HS-5 (cell line): ENCODE results near the gene ENGASE.

Source experiments
- DNase-seq: peaks from one replicate; pipeline ENCODE4 v3.0.0-alpha.2; 2012; ENCODE audit warnings: low read depth

Gene ENGASE

DNA sequence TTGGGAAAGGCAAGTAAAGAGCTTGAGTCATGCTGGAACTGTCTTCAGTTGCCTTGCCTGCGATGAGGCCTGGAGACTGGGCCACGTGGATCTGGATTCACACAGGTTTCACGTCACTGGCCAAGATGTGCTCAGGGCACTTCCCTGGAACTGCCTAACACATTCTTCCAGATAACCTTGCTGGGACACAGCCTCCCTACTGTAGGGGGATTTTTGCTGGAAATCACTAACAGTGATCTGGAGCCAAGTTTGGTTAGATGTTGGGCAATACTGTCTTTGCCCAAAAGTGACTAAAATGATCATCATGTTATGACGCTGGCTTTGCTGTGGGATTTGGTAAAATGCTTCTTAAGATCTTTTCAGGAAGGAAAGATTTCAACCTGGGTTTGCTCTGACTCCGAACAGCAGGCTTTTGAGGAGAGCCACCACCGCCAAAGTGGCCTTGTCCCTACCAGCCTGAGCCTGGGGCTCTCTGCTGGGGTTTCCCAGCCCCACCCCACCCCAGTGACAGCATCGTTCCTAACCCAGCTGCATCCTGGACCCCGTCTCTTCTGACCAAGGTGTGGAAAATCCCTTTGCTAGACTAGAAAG is 36.0 kb upstream of the ENGASE start:
- DNase-seq, result peak; percentile 96

DNA sequence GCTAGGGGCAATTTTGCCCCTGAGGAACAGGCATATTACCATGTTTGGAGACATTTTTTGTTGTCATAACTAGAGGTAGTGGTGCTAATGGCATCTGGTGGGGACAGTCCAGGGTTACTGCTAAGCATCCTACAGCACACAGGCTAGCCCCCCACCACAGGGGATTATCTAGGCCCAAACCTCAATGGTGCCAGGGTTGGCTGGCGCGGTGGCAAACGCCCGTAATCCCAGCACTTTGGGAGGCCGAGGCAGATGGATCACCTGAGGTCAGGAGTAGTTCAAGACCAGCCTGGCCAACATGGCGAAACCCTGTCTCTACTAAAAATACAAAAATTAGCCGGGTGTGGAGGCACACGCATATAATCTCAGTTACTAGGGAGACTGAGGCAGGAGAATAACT is 35.5 kb upstream of the ENGASE start:
- DNase-seq, result no peak

DNA sequence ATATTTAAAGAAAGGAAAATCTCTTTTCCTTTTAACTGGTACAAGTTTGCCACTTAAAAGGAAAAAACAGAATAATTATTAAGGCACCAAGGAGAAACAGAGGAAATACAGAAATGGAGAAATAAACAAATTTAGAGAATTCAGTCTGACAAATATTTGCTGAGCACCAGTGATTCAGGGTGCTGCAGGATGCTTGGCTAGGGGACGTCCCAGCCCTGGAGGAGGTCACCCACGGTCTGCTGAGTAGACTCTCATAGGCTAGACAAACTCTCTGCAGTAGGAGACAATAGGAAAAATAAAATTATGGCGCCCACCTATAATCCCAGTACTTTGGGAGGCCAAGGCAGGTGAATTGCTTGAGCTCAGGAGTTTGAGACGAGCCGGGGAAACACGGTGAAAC is 34.7 kb upstream of the ENGASE start:
- no peak for DNase-seq

DNA sequence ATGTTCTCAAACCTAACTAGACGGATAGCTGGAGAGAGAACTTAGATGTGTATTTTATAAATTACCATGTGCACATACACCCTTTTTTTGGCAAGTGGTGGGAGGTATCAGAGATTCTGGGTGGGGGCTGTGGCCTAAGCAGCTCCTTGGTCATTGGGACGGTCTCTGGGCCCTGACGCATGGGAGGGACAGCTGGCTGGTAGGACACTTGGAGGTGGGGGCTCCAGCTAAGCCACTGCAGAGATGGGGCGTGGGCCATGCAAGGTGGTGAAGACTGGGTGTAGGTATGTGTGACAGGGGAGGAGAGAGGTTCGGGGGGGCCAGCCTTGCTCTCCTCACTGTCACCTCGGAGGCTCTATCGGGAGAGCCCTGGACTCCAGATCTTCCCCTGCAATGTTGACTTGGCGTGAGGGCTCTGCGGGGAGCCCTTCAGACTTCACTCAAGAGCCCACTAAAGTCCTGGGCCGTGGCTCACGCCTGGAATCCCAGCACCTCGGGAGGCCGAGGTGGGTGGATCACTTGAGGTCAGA is 33.5 kb upstream of the ENGASE start:
- DNase-seq, result no peak

DNA sequence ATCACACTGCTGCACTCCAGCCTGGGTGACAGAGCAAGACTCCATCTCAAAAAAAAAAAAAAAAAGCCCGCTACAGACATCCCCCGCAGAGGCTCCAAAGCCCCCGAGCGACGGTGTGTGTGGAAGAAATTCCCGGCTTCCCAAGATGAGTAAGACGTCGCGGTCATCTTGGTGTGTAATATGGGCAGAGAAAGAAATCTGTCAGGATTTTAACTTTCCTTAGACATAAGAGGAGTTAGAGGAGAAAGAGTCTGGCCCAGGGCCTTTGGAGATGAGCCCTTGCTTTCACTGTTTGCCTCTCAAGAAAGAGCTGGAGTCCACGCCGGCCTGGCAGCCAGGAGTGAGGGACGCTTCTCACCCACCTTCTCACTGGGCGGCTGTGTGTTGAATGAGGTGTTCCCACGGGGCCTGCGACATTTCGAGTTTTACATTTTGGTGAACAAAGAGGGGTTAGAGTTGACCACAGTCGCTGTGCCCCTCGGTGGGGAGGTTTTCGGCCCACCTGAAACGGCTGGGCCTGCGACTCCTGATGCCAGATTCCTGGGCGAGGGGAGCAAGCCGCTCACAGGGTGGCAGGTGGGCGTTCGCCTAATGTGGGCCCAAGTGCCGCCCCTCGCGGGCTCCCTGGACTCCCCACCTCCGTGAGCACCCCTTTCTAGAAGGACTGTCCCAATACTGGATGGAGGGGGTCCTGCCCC is 32.8 kb upstream of the ENGASE start:
- no peak for DNase-seq

DNA sequence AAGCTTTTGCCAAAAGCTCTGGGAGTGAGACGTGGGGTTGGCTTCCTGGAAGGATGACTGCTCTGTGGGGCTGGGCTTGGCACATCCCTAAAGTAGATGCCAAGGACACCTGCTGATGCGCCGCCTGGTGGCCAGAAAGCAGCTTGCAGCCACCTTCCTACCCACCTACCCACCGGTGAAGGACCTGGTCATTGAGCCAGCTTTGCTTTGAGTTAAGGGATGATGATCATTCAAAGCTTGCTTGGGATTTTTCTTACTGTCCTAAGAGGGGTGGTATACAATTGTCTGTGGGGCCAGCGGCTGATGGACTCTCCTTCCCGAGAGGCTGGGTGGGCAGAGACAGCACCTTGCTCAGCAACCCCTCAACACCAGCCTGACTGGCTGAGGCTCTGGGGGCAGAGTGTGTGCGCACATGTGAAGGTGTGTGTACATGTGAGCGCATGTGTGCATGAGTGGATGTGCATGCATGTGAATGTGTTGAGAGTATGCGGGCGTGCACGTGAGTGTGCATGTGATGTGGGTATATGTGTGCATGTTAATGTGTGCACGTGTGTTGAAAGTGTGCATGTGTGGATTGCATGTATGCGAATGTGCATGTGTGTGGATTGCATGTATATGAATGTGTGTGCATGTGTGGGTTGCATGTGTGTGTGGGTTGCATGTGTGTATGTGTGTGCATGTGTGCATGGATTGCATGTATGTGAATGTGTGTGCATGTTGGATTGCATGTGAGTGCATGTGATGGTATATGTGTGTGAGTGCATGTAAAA is 32.0 kb upstream of the ENGASE start:
- no peak for DNase-seq

DNA sequence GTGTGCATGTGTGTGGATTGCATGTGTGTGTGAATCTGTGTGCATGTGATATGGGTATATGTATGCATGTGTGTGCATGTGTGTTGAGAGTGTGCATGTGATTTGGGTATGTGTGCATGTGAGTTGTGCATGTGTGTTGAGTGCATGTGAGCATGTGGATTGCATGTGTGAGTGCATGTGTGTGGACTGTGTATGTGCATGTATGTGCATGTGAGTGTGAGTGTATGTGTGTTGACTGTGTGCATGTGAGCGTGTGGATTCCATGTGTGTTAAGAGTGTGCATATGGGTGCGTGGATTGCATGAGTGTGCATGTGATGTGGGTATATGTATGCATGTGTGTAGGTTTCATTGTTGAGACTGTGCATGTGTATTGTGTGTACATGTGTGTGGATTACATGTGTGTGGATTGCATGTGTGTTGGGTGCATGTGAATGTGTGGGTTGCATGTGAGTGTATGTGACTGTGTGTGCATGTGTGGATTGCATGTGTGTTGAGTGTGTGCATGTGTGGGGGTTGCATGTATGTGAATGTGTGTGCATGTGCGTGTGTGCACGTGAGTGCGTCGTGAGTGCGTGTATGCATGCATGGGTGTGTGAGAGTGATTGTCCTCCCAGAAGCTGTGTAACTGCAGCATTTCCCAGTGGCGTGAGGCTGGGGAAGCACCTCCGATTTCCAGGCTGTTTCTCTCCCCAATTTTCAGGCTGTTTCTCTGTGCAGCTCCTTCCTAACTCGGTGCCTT is 31.3 kb upstream of the ENGASE start:
- no peak for DNase-seq

DNA sequence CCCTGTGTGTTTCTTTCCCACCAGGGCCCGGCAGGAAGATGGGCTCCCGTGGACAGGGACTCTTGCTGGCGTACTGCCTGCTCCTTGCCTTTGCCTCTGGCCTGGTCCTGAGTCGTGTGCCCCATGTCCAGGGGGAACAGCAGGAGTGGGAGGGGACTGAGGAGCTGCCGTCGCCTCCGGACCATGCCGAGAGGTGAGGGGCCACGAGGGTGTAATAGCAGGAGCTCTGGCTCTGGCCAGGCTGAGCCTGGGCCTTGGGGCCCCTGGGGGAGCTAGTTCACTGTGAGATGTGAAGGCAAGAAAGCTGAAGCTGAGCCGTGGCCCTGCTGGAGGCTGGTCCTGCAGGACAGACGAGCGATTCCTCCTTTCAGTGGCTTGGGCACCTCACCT is 30.7 kb upstream of the ENGASE start:
- no peak for DNase-seq

DNA sequence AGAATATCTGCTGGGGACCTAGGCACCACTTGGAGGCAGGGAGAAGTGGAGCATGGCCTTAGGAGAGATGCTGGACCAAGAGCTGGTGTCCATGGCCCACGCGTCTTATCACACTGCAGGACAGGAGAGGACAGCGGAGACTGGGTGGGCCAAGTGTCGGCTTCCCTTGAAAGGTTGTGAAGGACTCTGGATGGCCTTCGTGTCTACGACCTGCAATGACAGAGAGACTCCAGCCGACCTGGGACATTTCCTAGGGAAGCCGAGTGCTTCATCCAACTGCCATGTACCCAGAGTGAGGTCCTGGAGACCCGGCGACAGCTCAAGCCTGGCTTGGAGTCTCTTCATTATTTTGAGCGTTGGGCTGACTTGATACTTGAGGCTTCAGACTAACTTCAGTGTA is 30.2 kb upstream of the ENGASE start:
- DNase-seq, result no peak

DNA sequence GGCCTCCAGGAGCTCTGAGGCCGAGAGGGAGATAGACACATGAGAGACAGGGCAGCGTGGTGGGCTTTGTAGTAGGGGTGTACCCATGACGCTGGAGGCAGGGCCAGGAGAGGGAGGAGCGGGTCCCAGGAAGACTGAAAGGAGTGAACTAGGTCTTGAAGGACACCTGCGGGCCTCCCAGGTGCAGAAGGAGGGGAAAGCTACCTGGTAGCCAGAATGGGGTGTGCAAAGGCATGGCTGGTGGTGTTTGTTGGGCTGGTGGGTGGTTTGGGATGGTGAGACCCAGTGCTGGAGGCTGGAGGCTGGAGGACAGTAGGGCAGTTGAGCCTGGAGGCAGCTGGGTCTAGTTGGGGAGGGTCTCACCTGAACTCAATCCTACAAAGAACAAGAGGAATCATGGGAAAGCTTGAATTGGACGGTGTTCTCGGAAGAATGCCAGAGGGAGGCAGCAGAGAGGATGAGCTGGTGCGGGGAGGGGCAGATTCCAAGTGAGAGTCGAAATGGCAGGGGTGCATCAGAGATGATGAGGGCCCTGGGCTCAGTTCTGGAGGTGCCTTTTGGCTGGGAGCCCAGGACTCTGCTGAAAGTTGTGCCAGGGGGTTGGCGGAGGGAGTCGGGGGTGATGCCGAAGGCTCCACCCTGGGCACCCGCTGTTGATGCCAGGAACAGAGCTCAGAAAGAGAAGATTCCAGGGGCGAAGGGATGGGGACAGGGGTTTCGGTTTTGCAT is 29.5 kb upstream of the ENGASE start:
- no peak for DNase-seq

DNA sequence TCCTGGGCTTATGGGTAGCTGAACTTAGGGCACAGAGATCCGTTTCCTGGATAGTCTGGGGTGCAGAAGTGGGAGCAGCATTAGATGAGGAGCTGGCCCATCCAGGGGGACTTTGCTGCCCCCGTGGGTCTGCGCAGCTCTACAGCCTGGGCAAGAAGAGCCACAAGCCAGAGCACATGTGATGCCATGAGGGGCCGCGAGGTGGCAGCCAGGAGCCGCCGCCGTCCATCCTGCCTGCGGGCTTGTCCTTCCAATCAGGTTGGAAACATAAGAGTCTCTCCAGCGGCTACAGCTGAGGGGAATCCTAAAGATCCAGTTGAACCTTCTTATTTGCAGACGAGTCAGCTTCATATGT is 28.8 kb upstream of the ENGASE start:
- DNase-seq, result no peak

DNA sequence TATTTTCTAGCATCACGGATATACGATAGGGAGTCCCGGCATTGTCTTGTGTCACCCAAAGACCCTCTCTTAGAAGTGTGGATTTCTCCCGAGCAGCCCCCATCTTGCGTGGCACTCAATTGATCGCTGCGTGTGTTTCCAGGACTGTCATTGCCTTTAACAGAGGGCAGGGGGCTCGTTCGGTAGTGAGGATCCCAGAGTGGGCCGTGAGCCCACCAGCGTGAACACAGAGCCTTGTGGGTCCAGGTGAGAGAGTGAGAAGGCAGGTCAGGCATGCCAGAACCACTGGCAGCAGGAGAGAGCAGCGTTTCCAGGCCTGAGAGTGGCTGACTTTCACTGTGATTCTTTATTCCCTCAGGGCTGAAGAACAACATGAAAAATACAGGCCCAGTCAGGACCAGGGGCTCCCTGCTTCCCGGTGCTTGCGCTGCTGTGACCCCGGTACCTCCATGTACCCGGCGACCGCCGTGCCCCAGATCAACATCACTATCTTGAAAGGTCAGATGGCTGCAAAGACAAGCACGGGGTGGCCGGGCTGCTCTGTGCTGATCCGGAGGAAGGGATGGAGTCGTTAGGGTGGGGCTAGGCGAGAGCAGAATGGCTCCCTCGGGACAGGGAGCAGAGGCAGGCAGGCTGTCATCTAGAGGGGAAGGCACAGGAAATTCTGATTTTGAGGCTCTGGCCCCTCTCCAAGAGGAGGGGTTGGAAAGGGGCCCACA is 28.3 kb upstream of the ENGASE start:
- no peak for DNase-seq

DNA sequence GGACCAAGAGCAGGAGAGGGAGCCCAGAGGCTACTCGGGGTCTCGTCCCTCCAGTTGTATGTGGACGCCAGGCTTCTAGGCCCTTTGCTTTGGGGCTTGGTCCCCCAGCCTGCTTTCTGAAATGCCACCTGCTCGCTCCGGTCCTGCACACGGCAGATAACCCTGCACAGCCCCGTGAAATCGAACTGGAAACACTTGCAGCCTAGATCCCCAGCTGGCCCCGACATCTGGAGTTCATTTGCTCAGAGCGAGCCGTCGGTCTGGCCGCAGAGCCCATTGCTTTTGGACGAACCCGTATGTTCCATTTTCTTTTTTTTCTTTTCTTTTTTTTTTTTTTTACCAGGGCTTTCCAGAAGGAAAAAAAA is 27.7 kb upstream of the ENGASE start:
- no peak for DNase-seq

DNA sequence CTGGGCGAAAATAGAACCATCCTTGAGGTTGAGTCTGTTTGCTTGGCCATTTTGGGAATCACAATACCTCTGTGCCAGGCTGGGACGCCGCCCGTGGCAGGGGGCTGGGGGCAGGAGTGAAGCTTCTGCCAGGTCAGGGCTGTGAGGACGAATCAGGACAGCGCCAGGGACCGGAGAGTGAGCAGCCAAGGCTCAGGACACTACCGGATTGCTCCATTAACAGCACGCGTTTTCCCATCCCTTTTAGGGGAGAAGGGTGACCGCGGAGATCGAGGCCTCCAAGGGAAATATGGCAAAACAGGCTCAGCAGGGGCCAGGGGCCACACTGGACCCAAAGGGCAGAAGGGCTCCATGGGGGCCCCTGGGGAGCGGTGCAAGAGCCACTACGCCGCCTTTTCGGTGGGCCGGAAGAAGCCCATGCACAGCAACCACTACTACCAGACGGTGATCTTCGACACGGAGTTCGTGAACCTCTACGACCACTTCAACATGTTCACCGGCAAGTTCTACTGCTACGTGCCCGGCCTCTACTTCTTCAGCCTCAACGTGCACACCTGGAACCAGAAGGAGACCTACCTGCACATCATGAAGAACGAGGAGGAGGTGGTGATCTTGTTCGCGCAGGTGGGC is 27.2 kb upstream of the ENGASE start:
- DNase-seq, result no peak

DNA sequence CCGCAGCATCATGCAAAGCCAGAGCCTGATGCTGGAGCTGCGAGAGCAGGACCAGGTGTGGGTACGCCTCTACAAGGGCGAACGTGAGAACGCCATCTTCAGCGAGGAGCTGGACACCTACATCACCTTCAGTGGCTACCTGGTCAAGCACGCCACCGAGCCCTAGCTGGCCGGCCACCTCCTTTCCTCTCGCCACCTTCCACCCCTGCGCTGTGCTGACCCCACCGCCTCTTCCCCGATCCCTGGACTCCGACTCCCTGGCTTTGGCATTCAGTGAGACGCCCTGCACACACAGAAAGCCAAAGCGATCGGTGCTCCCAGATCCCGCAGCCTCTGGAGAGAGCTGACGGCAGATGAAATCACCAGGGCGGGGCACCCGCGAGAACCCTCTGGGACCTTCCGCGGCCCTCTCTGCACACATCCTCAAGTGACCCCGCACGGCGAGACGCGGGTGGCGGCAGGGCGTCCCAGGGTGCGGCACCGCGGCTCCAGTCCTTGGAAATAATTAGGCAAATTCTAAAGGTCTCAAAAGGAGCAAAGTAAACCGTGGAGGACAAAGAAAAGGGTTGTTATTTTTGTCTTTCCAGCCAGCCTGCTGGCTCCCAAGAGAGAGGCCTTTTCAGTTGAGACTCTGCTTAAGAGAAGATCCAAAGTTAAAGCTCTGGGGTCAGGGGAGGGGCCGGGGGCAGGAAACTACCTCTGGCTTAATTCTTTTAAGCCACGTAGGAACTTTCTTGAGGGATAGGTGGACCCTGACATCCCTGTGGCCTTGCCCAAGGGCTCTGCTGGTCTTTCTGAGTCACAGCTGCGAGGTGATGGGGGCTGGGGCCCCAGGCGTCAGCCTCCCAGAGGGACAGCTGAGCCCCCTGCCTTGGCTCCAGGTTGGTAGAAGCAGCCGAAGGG is 26.4 kb upstream of the ENGASE start:
- DNase-seq, result no peak

DNA sequence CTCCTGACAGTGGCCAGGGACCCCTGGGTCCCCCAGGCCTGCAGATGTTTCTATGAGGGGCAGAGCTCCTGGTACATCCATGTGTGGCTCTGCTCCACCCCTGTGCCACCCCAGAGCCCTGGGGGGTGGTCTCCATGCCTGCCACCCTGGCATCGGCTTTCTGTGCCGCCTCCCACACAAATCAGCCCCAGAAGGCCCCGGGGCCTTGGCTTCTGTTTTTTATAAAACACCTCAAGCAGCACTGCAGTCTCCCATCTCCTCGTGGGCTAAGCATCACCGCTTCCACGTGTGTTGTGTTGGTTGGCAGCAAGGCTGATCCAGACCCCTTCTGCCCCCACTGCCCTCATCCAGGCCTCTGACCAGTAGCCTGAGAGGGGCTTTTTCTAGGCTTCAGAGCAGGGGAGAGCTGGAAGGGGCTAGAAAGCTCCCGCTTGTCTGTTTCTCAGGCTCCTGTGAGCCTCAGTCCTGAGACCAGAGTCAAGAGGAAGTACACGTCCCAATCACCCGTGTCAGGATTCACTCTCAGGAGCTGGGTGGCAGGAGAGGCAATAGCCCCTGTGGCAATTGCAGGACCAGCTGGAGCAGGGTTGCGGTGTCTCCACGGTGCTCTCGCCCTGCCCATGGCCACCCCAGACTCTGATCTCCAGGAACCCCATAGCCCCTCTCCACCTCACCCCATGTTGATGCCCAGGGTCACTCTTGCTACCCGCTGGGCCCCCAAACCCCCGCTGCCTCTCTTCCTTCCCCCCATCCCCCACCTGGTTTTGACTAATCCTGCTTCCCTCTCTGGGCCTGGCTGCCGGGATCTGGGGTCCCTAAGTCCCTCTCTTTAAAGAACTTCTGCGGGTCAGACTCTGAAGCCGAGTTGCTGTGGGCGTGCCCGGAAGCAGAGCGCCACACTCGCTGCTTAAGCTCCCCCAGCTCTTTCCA is 25.5 kb upstream of the ENGASE start:
- no peak for DNase-seq

DNA sequence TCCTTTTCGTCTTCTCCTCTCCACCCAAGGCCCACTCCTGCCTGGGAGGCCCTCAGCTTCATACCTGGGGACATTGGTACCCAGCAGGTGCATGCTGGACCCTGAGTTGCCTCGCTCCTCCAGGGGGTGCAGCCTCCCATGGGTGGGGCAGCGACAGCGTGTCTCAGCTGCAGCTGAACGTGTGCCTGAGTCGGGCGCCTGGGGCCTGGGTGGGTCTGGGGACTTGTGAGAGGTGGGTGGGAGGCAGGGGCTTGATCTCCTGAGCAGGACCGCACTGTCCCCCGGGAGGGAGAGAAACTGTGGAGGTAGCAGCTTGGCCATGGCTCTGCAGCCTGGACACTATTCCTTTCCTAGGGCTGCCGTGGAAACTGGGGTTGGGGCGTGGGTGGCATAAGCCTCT is 24.8 kb upstream of the ENGASE start:
- no peak for DNase-seq

DNA sequence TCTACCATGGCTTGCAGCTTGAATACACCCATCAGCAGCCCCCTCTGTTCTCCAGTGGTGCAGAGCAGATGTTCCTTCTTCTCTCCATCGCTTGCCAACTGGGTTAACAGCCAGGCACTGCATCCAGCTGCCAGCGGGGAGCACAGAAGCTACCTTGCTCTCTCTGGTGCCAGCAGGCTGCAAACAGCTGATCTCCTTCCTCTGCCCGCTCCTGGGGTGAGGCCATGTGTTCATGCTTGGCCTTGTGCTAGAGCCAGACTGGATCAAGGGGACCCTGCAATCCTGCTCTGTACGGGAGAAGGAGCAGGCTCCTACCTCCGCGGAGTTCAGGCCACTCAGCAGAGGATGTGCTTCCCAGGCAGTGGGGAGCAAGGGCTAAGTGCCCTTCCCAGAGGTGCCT is 24.1 kb upstream of the ENGASE start:
- DNase-seq, result no peak

DNA sequence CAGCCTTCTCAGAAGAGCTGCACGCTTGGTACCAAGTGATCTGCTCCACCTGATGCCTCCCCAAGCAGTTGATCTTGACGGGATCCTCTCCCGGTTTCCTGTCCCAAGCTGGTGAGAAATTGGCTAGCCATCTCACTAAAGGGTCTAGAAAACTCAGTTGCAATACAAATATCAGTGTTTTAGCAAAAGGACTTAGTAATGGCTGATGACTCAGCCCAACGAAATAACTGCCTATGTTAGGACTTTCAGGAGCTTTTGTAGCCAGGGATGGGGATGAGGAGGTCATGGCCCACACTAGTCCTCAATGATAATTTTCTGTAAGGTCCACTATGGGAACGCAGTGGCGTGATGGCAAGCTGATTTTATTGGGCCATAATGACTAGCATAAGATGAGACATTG is 23.3 kb upstream of the ENGASE start:
- no peak for DNase-seq
